Common myeloid progenitor, CD34-positive (primary cell): ENCODE results near the gene PHLPP2.

Source experiments
- CTCF ChIA-PET: fragments of 350-600 bp; sonication (Branson Sonifier 250); formaldehyde crosslinking; loops from one replicate; lab custom pipeline; 2021; ENCODE audit warnings: antibody characterized with exemption; lab: Charles Lee
- POLR2A ChIA-PET: fragments of 350-600 bp; sonication (Branson Sonifier 250); formaldehyde crosslinking; loops from one replicate; lab custom pipeline; 2021; ENCODE audit warnings: antibody characterized with exemption; lab: Charles Lee
- DNase-seq, 3 donors: peaks; one replicate each; pipeline versions ENCODE4 v3.0.0 to v3.0.0-alpha.2; 2013
- H3K27ac ChIP-seq, 2 experiments: 1 replicate in 1 of 2; 2 replicates in 1 of 2; pipeline ENCODE4 v1.7.0; 2013; ENCODE audit warnings: inconsistent platforms in 2 of 2, low read length in 2 of 2, mild to moderate bottlenecking in 2 of 2, low read depth in 1 of 2, moderate library complexity in 1 of 2; ENCODE audit not compliant: severe bottlenecking in 2 of 2, insufficient read depth in 1 of 2, poor library complexity in 1 of 2
- H3K27me3 ChIP-seq, 5 experiments: replicated peaks in 2 of 5; 1 replicate in 3 of 5; 2 replicates in 2 of 5; pipeline versions ENCODE4 v1.6.1 to v1.7.0; 2013; ENCODE audit warnings: low read length in 4 of 5, mild to moderate bottlenecking in 2 of 5, moderate library complexity in 2 of 5, inconsistent platforms in 1 of 5; ENCODE audit not compliant: insufficient read depth in 5 of 5, control insufficient read depth in 4 of 5
- H3K36me3 ChIP-seq, 4 experiments: 1 replicate in 2 of 4; 2 replicates in 2 of 4; pipeline versions ENCODE4 v1.6.1 to v1.7.0; 2013; ENCODE audit warnings: low read length in 3 of 4, control low read depth in 1 of 4, mild to moderate bottlenecking in 1 of 4; ENCODE audit not compliant: control insufficient read depth in 4 of 4, insufficient read depth in 4 of 4
- H3K4me1 ChIP-seq, 4 experiments: 1 replicate in 3 of 4; 2 replicates in 1 of 4; pipeline versions ENCODE4 v1.6.1 to v1.7.1; 2013; ENCODE audit warnings: low read length in 3 of 4, mild to moderate bottlenecking in 3 of 4, control low read depth in 1 of 4, inconsistent platforms in 1 of 4, moderate library complexity in 1 of 4; ENCODE audit not compliant: control insufficient read depth in 4 of 4, insufficient read depth in 4 of 4; ENCODE audit errors: control extremely low read depth in 1 of 4
- H3K4me3 ChIP-seq, 7 experiments: 1 replicate in 4 of 7; 2 replicates in 3 of 7; pipeline versions ENCODE4 v1.5.1 to v1.7.0; 2013; ENCODE audit warnings: mild to moderate bottlenecking in 7 of 7, low read length in 6 of 7, moderate library complexity in 6 of 7, inconsistent platforms in 2 of 7, low read depth in 2 of 7, control low read depth in 1 of 7; ENCODE audit not compliant: insufficient read depth in 4 of 7, control insufficient read depth in 1 of 7; ENCODE audit errors: extremely low read depth in 1 of 7
- H3K9me3 ChIP-seq, 5 experiments: 1 replicate in 4 of 5; 2 replicates in 1 of 5; pipeline versions ENCODE4 v1.6.1 to v1.7.1; 2013; ENCODE audit warnings: low read length in 4 of 5, mild to moderate bottlenecking in 2 of 5, inconsistent platforms in 1 of 5, low read depth in 1 of 5, moderate library complexity in 1 of 5; ENCODE audit not compliant: control insufficient read depth in 4 of 5, insufficient read depth in 2 of 5; ENCODE audit errors: control extremely low read depth in 1 of 5
- WGBS: methylation state at CpG from one replicate; pipeline ENCODE4 v1.1.5; 2013; ENCODE audit not compliant: insufficient coverage; 5-methylcytosine and 5-hydroxymethylcytosine counted together

PHLPP2 gene

DNA sequence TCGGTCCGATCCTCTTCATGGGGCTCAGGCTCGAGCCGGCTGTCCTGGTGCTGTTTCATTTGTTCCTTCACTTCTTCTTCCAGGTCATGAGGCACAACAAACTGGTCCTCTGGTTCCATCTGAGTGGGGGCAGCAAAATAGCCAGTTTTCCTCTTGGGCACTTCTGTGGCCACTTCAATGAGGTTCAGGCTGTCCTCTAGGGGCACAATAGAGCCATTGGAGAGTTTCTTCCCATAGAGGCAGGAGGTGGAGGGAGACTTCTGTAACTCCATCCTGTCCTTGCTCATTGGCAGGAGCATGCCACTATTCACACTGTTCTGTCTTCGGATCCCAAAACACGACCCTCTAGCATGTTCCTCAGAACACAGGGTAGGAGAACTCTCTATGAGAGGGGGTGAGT is 75.6 kb downstream of the PHLPP2 start:
- no peaks in the 10 kb centered on the region for H3K27me3 ChIP-seq
- ChIA-PET POLR2A (no interaction called here), CTCF (interaction anchor here (1.0 kb wide), 1 partner anchor 27 kb away, joined by 3 read pairs; no protein-coding TSS in a partner anchor)
- H3K4me3 ChIP-seq, result no peak overlapping the region
- H3K4me1 ChIP-seq, result no peaks in the 10 kb centered on the region
- H3K9me3 ChIP-seq, result no peaks in the 10 kb centered on the region
- peaks cover 4 to 27% (median 16%) of the 10 kb centered on the region in 4 experiments for H3K36me3 ChIP-seq
- 100% methylated on average over 5 of the region's 6 CpGs for WGBS
- DNase-seq, result no peak
- no peak overlapping the region for H3K27ac ChIP-seq

DNA sequence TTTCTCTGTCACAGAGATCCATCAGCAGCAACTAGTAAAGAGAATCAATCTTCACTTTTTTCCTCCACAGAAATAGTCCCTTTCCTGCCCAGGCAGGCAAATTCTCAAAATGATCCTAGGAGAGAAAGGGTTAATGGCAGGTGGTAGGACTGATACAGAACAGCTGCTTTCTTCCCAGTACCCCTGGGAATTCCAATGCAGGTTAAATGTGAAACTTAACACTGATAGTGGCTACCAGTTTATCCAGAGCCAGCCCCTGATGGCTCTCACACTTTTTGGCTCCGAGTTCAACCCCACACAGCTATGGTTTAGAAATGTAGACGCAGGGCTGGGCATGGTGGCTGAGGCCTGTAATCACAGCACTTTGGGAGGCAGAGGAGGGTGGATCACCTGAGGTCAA is 76.3 kb downstream of the PHLPP2 start:
- 100% methylated on average over 2 of the region's 2 CpGs for WGBS
- Histone ChIP-seq H3K9me3 (no peaks in the 10 kb centered on the region), H3K36me3 (peaks cover 4 to 26% (median 15%) of the 10 kb centered on the region in 4 experiments), H3K4me1 (no peaks in the 10 kb centered on the region), H3K27me3 (no peaks in the 10 kb centered on the region), H3K27ac (no peak overlapping the region), H3K4me3 (no peak overlapping the region)
- no peak for DNase-seq
- ChIA-PET POLR2A (no interaction called here), CTCF (interaction anchor here (1.5 kb wide), 1 partner anchor 37 kb away, joined by 4 read pairs; no protein-coding TSS in a partner anchor)

DNA sequence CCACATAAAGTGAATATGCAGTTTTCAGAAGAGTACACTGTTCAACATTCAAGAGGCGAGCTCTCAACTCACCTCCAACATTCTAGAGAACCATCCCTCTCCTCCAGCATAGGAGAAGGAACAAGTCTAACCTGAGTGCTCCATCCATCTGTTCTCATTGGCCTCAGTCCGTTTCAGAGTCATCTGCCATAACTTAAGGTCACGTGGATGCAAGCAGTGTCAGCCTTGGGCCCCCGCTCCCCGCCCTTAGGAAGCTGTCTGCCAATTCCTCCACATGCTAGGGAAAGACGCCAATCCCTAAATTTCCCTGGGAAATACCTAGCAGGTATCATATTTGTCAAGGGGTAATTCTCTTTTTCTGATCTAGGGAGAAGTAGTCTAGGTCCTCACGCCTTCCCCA is 77.1 kb downstream of the PHLPP2 start:
- Histone ChIP-seq H3K27me3 (no peaks in the 10 kb centered on the region), H3K36me3 (peaks cover 4 to 19% (median 11%) of the 10 kb centered on the region in 4 experiments), H3K4me3 (no peak overlapping the region), H3K9me3 (no peaks in the 10 kb centered on the region), H3K4me1 (no peaks in the 10 kb centered on the region), H3K27ac (no peak overlapping the region)
- CTCF ChIA-PET, result interaction anchor here (1.5 kb wide), 1 partner anchor 37 kb away, joined by 4 read pairs; no protein-coding TSS in a partner anchor
- POLR2A ChIA-PET, result no interaction called here
- WGBS, result 100% methylated on average over 6 of the region's 7 CpGs
- no peak for DNase-seq

DNA sequence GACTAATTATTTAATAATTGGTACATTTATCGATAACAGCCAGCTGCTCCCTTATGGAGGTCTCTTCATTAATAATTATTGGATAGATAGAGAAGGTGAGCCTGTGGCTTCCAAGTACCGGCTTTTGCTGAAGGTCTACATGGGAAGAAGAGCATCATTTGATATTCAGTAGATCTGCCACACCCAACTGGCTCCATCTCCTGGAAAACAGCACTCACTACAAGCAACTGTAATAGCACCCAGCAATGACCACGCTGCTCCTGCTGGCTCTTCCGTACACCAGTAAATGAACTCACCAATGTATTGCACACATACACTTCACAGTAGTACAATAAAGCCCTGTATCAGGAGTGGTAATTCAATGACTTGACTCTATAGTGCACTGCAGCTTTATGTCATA is 79.1 kb downstream of the PHLPP2 start:
- no peak overlapping the region for H3K4me3 ChIP-seq
- ChIA-PET CTCF (interaction anchor here (2.4 kb wide), 1 partner anchor 35 kb away, joined by 8 read pairs; no protein-coding TSS in a partner anchor), POLR2A (no interaction called here)
- H3K9me3 ChIP-seq, result no peaks in the 10 kb centered on the region
- H3K27me3 ChIP-seq, result no peaks in the 10 kb centered on the region
- WGBS, result 94% methylated on average over 3 of the region's 4 CpGs
- no peak overlapping the region for H3K27ac ChIP-seq
- H3K4me1 ChIP-seq, result no peaks in the 10 kb centered on the region
- H3K36me3 ChIP-seq, result peaks cover 4 to 18% (median 9%) of the 10 kb centered on the region in 4 experiments
- DNase-seq, result peak; percentile 33 to 50 (median 50)

- no peak for DNase-seq
- Histone ChIP-seq H3K4me1 (no peaks in the 10 kb centered on the region), H3K27ac (no peak overlapping the region), H3K27me3 (no peaks in the 10 kb centered on the region), H3K36me3 (no peaks in the 10 kb centered on the region), H3K4me3 (no peak overlapping the region), H3K9me3 (no peaks in the 10 kb centered on the region)
- CTCF ChIA-PET, result no interaction called here
- no CpG with 5 or more reads among the region's 3 CpGs for WGBS
- POLR2A ChIA-PET, result no interaction called here
These were observed 87.1 kb downstream of the PHLPP2 start for GRCh38 chr16:71637398-71637797.

- Histone ChIP-seq H3K4me3 (no peak overlapping the region), H3K27me3 (peaks cover 0 to 2% (median 0%) of the 10 kb centered on the region in 5 experiments), H3K27ac (no peak overlapping the region), H3K4me1 (no peaks in the 10 kb centered on the region), H3K9me3 (no peaks in the 10 kb centered on the region), H3K36me3 (no peaks in the 10 kb centered on the region)
- no peak for DNase-seq
- ChIA-PET POLR2A (no interaction called here), CTCF (no interaction called here)
- WGBS, result 83% methylated on average over 1 of the region's 2 CpGs
These were observed 88.9 kb downstream of the PHLPP2 start for GRCh38 chr16:71635632-71636031.

- DNase-seq, result no peak
- Histone ChIP-seq H3K27ac (no peak overlapping the region), H3K4me1 (peaks cover 0 to 2% (median under 1%) of the 10 kb centered on the region in 4 experiments), H3K27me3 (peaks cover 4 to 22% (median 8%) of the 10 kb centered on the region in 5 experiments), H3K9me3 (no peaks in the 10 kb centered on the region), H3K4me3 (no peak overlapping the region), H3K36me3 (no peaks in the 10 kb centered on the region)
- ChIA-PET POLR2A (no interaction called here), CTCF (interaction anchor here (2.5 kb wide), 1 partner anchor 21 kb away, joined by 9 read pairs; no protein-coding TSS in a partner anchor)
- WGBS, result 70% methylated on average over 3 of the region's 4 CpGs
These were observed 92.7 kb downstream of the PHLPP2 start for GRCh38 chr16:71631776-71632175.
